SK-N-SH (cell line): ENCODE results near the gene FBXW5. TPM values are rescaled to one million over a fixed set of nuclear protein-coding genes. Genes with fewer than 3 reads are reported as not detected.

Experiments
- CTCF ChIA-PET: fragments of 300-600, 350-600 bp; formaldehyde crosslinking; extraction: SDS; loops from one replicate; lab custom pipeline; 2021; lab: Yijun Ruan, JAX
- POLR2A ChIA-PET: fragments of 350-600 bp; sonication (Branson Sonifier 250); formaldehyde crosslinking; extraction: SDS; loops from one replicate; lab custom pipeline; 2020; ENCODE audit warnings: antibody characterized with exemption, inconsistent platforms; lab: Yijun Ruan, JAX
- DNase-seq: peaks from one replicate; pipeline ENCODE4 v3.0.0; 2012
- H2AFZ ChIP-seq: fragments of 200-600 bp; sonication (generic); 2 replicates; pipeline ENCODE4 v1.8.1; 2016; ENCODE audit warnings: antibody characterized with exemption, mild to moderate bottlenecking, low read depth
- H3F3A ChIP-seq: fragments of 200-600 bp; sonication (generic); replicated peaks from 2 replicates; pipeline ENCODE3; 2016; ENCODE audit warnings: antibody characterized with exemption, mild to moderate bottlenecking; ENCODE audit not compliant: insufficient read depth
- H3K27ac ChIP-seq, 2 experiments: fragments of 200-500 bp in 1 of 2; fragments of 200-600 bp in 1 of 2; sonication (Bioruptor generic) in 1 of 2; sonication (generic), shearing (Covaris generic) in 1 of 2; 2 replicates each; pipeline versions ENCODE4 v1.5.1 to v1.6.1; 2014 to 2016; ENCODE audit warnings: low read depth in 2 of 2, inconsistent platforms in 1 of 2, low read length in 1 of 2, mild to moderate bottlenecking in 1 of 2, mixed read lengths in 1 of 2
- H3K27me3 ChIP-seq: fragments of 200-600 bp; sonication (generic), shearing (Covaris generic); 2 replicates; pipeline ENCODE4 v1.6.1; 2016; ENCODE audit warnings: mixed run types; ENCODE audit not compliant: insufficient read depth
- H3K36me3 ChIP-seq, 2 experiments: fragments of 200-500 bp in 1 of 2; fragments of 200-600 bp in 1 of 2; sonication (Bioruptor generic) in 1 of 2; sonication (generic) in 1 of 2; replicated peaks in 1 of 2; 2 replicates each; pipeline versions ENCODE3 to v1.5.1; 2014 to 2016; ENCODE audit warnings: low read length in 1 of 2, mild to moderate bottlenecking in 1 of 2; ENCODE audit not compliant: insufficient read depth in 2 of 2, control insufficient read depth in 1 of 2
- H3K4me1 ChIP-seq, 2 experiments: fragments of 200-500 bp in 1 of 2; fragments of 200-600 bp in 1 of 2; sonication (Bioruptor generic) in 1 of 2; sonication (generic), shearing (Covaris generic) in 1 of 2; 2 replicates each; pipeline versions ENCODE4 v1.5.1 to v1.6.1; 2014 to 2016; ENCODE audit warnings: low read depth in 1 of 2, low read length in 1 of 2, mixed run types in 1 of 2; ENCODE audit not compliant: insufficient read depth in 2 of 2, control insufficient read depth in 1 of 2
- H3K4me2 ChIP-seq: fragments of 200-600 bp; sonication (generic), shearing (Covaris generic); 2 replicates; pipeline ENCODE4 v1.6.1; 2017; ENCODE audit warnings: mixed run types
- H3K4me3 ChIP-seq, 2 experiments: fragments of 200-500 bp in 1 of 2; fragments of 200-600 bp in 1 of 2; sonication (Bioruptor generic) in 1 of 2; sonication (generic), shearing (Covaris generic) in 1 of 2; 2 replicates each; pipeline versions ENCODE4 v1.5.1 to v1.8.1; 2014 to 2016; ENCODE audit warnings: low read depth in 2 of 2, inconsistent platforms in 1 of 2, low read length in 1 of 2, mild to moderate bottlenecking in 1 of 2, mixed read lengths in 1 of 2, moderate library complexity in 1 of 2
- H3K79me2 ChIP-seq: fragments of 200-600 bp; sonication (generic); 2 replicates; pipeline ENCODE4 v1.8.1; 2017; ENCODE audit warnings: mild to moderate bottlenecking; ENCODE audit not compliant: insufficient read depth
- H3K9ac ChIP-seq: fragments of 200-600 bp; sonication (generic); 2 replicates; pipeline ENCODE4 v1.6.1; 2017; ENCODE audit warnings: mixed run types
- H3K9me2 ChIP-seq: fragments of 200-600 bp; sonication (generic); 2 replicates; pipeline ENCODE4 v1.6.1; 2017; ENCODE audit warnings: mixed run types
- H3K9me3 ChIP-seq: fragments of 200-600 bp; sonication (generic); 2 replicates; pipeline ENCODE4 v1.6.1; 2017; ENCODE audit warnings: mixed run types, mild to moderate bottlenecking, moderate library complexity
- H4K20me1 ChIP-seq: fragments of 200-600 bp; sonication (generic); 2 replicates; pipeline ENCODE4 v1.6.1; 2017; ENCODE audit warnings: mild to moderate bottlenecking, mixed run types; ENCODE audit not compliant: insufficient read depth
- EP300 ChIP-seq, 2 experiments: IDR thresholded peaks; 2 replicates each; pipeline versions ENCODE4 v1.4.0 to v1.6.1; 2012; ENCODE audit warnings: borderline replicate concordance in 1 of 2, low read depth in 1 of 2, low read length in 1 of 2
- FOSL2 ChIP-seq: IDR thresholded peaks from 2 replicates; pipeline ENCODE4 v1.4.0; 2012; ENCODE audit warnings: low read depth, mild to moderate bottlenecking, moderate library complexity, borderline replicate concordance
- GATA2 ChIP-seq: sonication (generic); formaldehyde crosslinking; IDR thresholded peaks from 2 replicates; pipeline ENCODE4 v1.5.0; 2020; ENCODE audit warnings: mild to moderate bottlenecking, missing genetic modification reagents
- IRF3 ChIP-seq: fragments of 150-350 bp; IDR thresholded peaks from 2 replicates; pipeline ENCODE4 v1.6.1; 2016; ENCODE audit warnings: mild to moderate bottlenecking, low read depth, low read length
- JUND ChIP-seq: IDR thresholded peaks from 2 replicates; pipeline ENCODE4 v1.4.0; 2012
- RCOR1 ChIP-seq: fragments of 150-350 bp; IDR thresholded peaks from 2 replicates; pipeline ENCODE4 v1.6.1; 2017; ENCODE audit warnings: antibody characterized with exemption, low read length
- REST ChIP-seq: IDR thresholded peaks from 2 replicates; pipeline ENCODE4 v1.6.1; 2012; ENCODE audit warnings: mild to moderate bottlenecking, low read depth, low read length, moderate library complexity
- USF2 ChIP-seq: fragments of 150-350 bp; IDR thresholded peaks from 2 replicates; pipeline ENCODE4 v1.6.1; 2017; ENCODE audit warnings: antibody characterized with exemption, low read length, low read depth, borderline replicate concordance
- WGBS: methylation state at CpG from one replicate; pipeline ENCODE4 v1.1.6; 2017; ENCODE audit warnings: low lambda C conversion rate; 5-methylcytosine and 5-hydroxymethylcytosine counted together
- polyA plus RNA-seq, 3 experiments: library from polyadenylated mRNA; depleted of rRNA; stranded (reverse); fragments of >200 nt; gene quantifications; 2 replicates each; pipeline ENCODE4 v1.2.3, GENCODE V29; 2012

Gene FBXW5
- polyA plus RNA-seq, 1 of the 3 experiments (the other 2 are of a cell fraction), result 78.9 TPM

- TF ChIP-seq REST, result no peak
- TF ChIP-seq JUND, result no peak
- no peak for TF ChIP-seq EP300 (IDR thresholded peaks at IDR 0.05; ENCODE audit: borderline replicate concordance in 1 of 2, low read depth in 1 of 2, low read length in 1 of 2)
Observed at GRCh38 chr9:136951541-136952320, 7.2 kb upstream of the FBXW5 start, which contains the start of gene LCN12 (continued).

- Histone ChIP-seq H3K9ac (no peak overlapping the region), H3K4me1 (peaks cover 0 to 28% of the 10 kb centered on the region in 2 experiments; a peak in 2 of 4 replicates), H2AFZ (peak overlapping the region; percentile 88), H3K9me2 (no peaks in the 10 kb centered on the region), H3F3A (no peaks in the 10 kb centered on the region), H3K4me2 (peak overlapping the region; percentile 97), H3K79me2 (no peaks in the 10 kb centered on the region), H4K20me1 (no peaks in the 10 kb centered on the region), H3K9me3 (no peaks in the 10 kb centered on the region), H3K27ac (peak overlapping the region in 1 of 2 experiments; percentile 94; a peak in 2 of 4 replicates), H3K4me3 (peak overlapping the region; percentile 62 to 67; a peak in 3 of 4 replicates), H3K36me3 (no peaks in the 10 kb centered on the region), H3K27me3 (no peaks in the 10 kb centered on the region)
- 42% methylated on average over 5 of the region's 9 CpGs for WGBS
- CTCF ChIA-PET, result interaction anchor here (0.7 to 13.2 kb wide), 10 partner anchors 26 to 193 kb away, joined by 3 to 350 read pairs (median 4); partner anchors contain the start of genes ABCA2, CLIC3, FUT7 and LCN8
- TF ChIP-seq FOSL2 (no peak), JUND (no peak), USF2 (no peak), IRF3 (no peak), GATA2 (no peak), RCOR1 (no peak)
- POLR2A ChIA-PET, result interaction anchor here (0.8 to 1.8 kb wide), 6 partner anchors 23 to 291 kb away, joined by 3 to 7 read pairs (median 4); partner anchors contain the start of gene PTGDS
- peak; percentile 73 for DNase-seq
Observed at GRCh38 chr9:136950656-136951276, 6.2 kb upstream of the FBXW5 start.
